H1 (cell line): ENCODE results near the gene GCSAML. TPM values are rescaled to one million over a fixed set of nuclear protein-coding genes. Genes with fewer than 3 reads are reported as not detected.

Experiments
- CTCF ChIA-PET: fragments of 300-600 bp; sonication (Branson Sonifier 250); formaldehyde crosslinking; loops from one replicate; lab custom pipeline; 2021; ENCODE audit not compliant: partially characterized antibody; lab: Charles Lee
- POLR2A ChIA-PET: fragments of 300-600 bp; sonication (Branson Sonifier 250); formaldehyde crosslinking; loops from one replicate; lab custom pipeline; 2021; ENCODE audit warnings: inconsistent platforms; ENCODE audit not compliant: partially characterized antibody; lab: Charles Lee
- DNase-seq, 2 experiments: peaks; one replicate each; pipeline versions ENCODE4 v3.0.0 to v3.0.0-alpha.2; 2010 to 2022; ENCODE audit warnings: low spot score in 2 of 2, low read depth in 1 of 2, mixed read lengths in 1 of 2
- FAIRE-seq: peaks from 2 replicates; lab custom pipeline; 2011; peaks lifted over from hg19 to GRCh38; lab: Jason Lieb, UNC
- H2AFZ ChIP-seq: 2 replicates; pipeline ENCODE4 v1.8.1; 2012; ENCODE audit warnings: low read length, inconsistent platforms
- H2AK5ac ChIP-seq: 2 replicates; pipeline ENCODE4 v1.6.1; 2013; ENCODE audit warnings: low read depth, low read length
- H2BK120ac ChIP-seq: replicated peaks from 2 replicates; pipeline ENCODE3; 2013; ENCODE audit warnings: low read depth, low read length, inconsistent platforms
- H2BK12ac ChIP-seq: 2 replicates; pipeline ENCODE4 v1.6.1; 2013; ENCODE audit warnings: low read depth, low read length
- H2BK15ac ChIP-seq: 2 replicates; pipeline ENCODE4 v1.6.1; 2013; ENCODE audit warnings: low read length
- H2BK20ac ChIP-seq: 2 replicates; pipeline ENCODE4 v1.6.1; 2013; ENCODE audit warnings: low read length
- H2BK5ac ChIP-seq: 2 replicates; pipeline ENCODE4 v1.6.1; 2013; ENCODE audit warnings: low read depth, low read length
- H3K14ac ChIP-seq: 2 replicates; pipeline ENCODE4 v1.6.1; 2013; ENCODE audit warnings: inconsistent platforms; ENCODE audit not compliant: insufficient read length
- H3K18ac ChIP-seq: 2 replicates; pipeline ENCODE4 v1.6.1; 2013; ENCODE audit warnings: low read length; ENCODE audit errors: extremely low read depth
- H3K23ac ChIP-seq: 2 replicates; pipeline ENCODE4 v1.6.1; 2013; ENCODE audit warnings: inconsistent platforms; ENCODE audit not compliant: insufficient read length
- H3K23me2 ChIP-seq: 2 replicates; pipeline ENCODE4 v1.6.1; 2013; ENCODE audit warnings: low read depth, low read length
- H3K27ac ChIP-seq: 2 replicates; pipeline ENCODE4 v1.6.1; 2011; ENCODE audit warnings: low read depth, low read length, inconsistent platforms
- H3K27me3 ChIP-seq, 4 experiments: replicated peaks in 1 of 4; 1 replicate in 1 of 4; 2 replicates in 3 of 4; pipeline versions ENCODE4 v1.6.1 to v1.8.1; 2011 to 2013; ENCODE audit warnings: low read length in 3 of 4, mild to moderate bottlenecking in 3 of 4, inconsistent platforms in 2 of 4, mixed read lengths in 2 of 4, moderate library complexity in 1 of 4; ENCODE audit not compliant: control insufficient read depth in 3 of 4, insufficient read depth in 3 of 4; ENCODE audit errors: extremely low read depth in 1 of 4
- H3K36me3 ChIP-seq, 4 experiments: 2 replicates each; pipeline versions ENCODE4 v1.6.1 to v1.8.1; 2011 to 2013; ENCODE audit warnings: mild to moderate bottlenecking in 4 of 4, low read length in 3 of 4, moderate library complexity in 2 of 4, control low read depth in 1 of 4, inconsistent platforms in 1 of 4; ENCODE audit not compliant: insufficient read depth in 4 of 4, control insufficient read depth in 2 of 4
- H3K4ac ChIP-seq: replicated peaks from 2 replicates; pipeline ENCODE3; 2013; ENCODE audit warnings: low read length, low read depth, mixed read lengths, inconsistent platforms; ENCODE audit not compliant: insufficient read length
- H3K4me1 ChIP-seq, 4 experiments: replicated peaks in 1 of 4; 1 replicate in 1 of 4; 2 replicates in 3 of 4; pipeline versions ENCODE4 v1.6.1 to v1.8.1; 2011 to 2013; ENCODE audit warnings: low read length in 3 of 4, inconsistent platforms in 2 of 4, mixed read lengths in 1 of 4; ENCODE audit not compliant: insufficient read depth in 4 of 4, control insufficient read depth in 3 of 4
- H3K4me2 ChIP-seq, 2 experiments: 2 replicates each; pipeline versions ENCODE4 v1.6.1 to v1.8.1; 2011 to 2013; ENCODE audit warnings: low read depth in 2 of 2, low read length in 2 of 2, control low read depth in 1 of 2, inconsistent platforms in 1 of 2, mild to moderate bottlenecking in 1 of 2; ENCODE audit not compliant: insufficient read depth in 1 of 2
- H3K4me3 ChIP-seq, 4 experiments: fragments of 200-600, 300-600 bp in 1 of 4; sonication (generic), shearing (Covaris generic), sonication (Bioruptor Twin) in 1 of 4; 2 replicates each; pipeline versions ENCODE4 v1.5.1 to v1.8.1; 2011 to 2016; ENCODE audit warnings: low read length in 4 of 4, low read depth in 3 of 4, control low read depth in 2 of 4, inconsistent platforms in 2 of 4, mild to moderate bottlenecking in 2 of 4, mixed read lengths in 1 of 4, moderate library complexity in 1 of 4; ENCODE audit not compliant: insufficient read depth in 2 of 4; ENCODE audit errors: extremely low read depth in 1 of 4
- H3K56ac ChIP-seq: replicated peaks from 2 replicates; pipeline ENCODE3; 2013; ENCODE audit warnings: low read depth, mild to moderate bottlenecking, mixed read lengths, low read length, inconsistent platforms; ENCODE audit not compliant: insufficient read length
- H3K79me1 ChIP-seq: 2 replicates; pipeline ENCODE4 v1.6.1; 2013; ENCODE audit warnings: low read depth, low read length, control low read depth
- H3K79me2 ChIP-seq, 2 experiments: 2 replicates each; pipeline versions ENCODE4 v1.6.1 to v1.8.1; 2012 to 2013; ENCODE audit warnings: low read length in 2 of 2, mild to moderate bottlenecking in 2 of 2, inconsistent platforms in 1 of 2; ENCODE audit not compliant: insufficient read depth in 2 of 2, control insufficient read depth in 1 of 2
- H3K9ac ChIP-seq, 4 experiments: replicated peaks in 1 of 4; 1 replicate in 1 of 4; 2 replicates in 3 of 4; pipeline versions ENCODE4 v1.6.1 to v1.8.1; 2011 to 2013; ENCODE audit warnings: low read depth in 3 of 4, low read length in 3 of 4, control low read depth in 2 of 4, mild to moderate bottlenecking in 2 of 4, moderate library complexity in 2 of 4, inconsistent platforms in 1 of 4; ENCODE audit errors: extremely low read depth in 1 of 4
- H3K9me3 ChIP-seq, 2 experiments: 2 replicates each; pipeline versions ENCODE4 v1.6.1 to v1.8.1; 2012 to 2013; ENCODE audit warnings: mild to moderate bottlenecking in 2 of 2, moderate library complexity in 2 of 2, control low read depth in 1 of 2, inconsistent platforms in 1 of 2, low read depth in 1 of 2, low read length in 1 of 2, mixed read lengths in 1 of 2; ENCODE audit not compliant: insufficient read depth in 2 of 2
- H4K20me1 ChIP-seq, 2 experiments: replicated peaks in 1 of 2; 2 replicates each; pipeline versions ENCODE3 to v1.8.1; 2011 to 2013; ENCODE audit warnings: inconsistent platforms in 2 of 2, low read length in 2 of 2, mild to moderate bottlenecking in 1 of 2; ENCODE audit not compliant: insufficient read depth in 2 of 2, control insufficient read depth in 1 of 2
- H4K5ac ChIP-seq: 2 replicates; pipeline ENCODE4 v1.6.1; 2013; ENCODE audit warnings: low read length, low read depth, mixed read lengths, inconsistent platforms; ENCODE audit not compliant: insufficient read length
- H4K8ac ChIP-seq: 2 replicates; pipeline ENCODE4 v1.8.0; 2013; ENCODE audit warnings: mild to moderate bottlenecking, moderate library complexity, low read length, inconsistent platforms; ENCODE audit not compliant: insufficient read depth; ENCODE audit errors: extremely low read depth
- H4K91ac ChIP-seq: replicated peaks from 2 replicates; pipeline ENCODE3; 2013; ENCODE audit warnings: low read length, mixed read lengths, inconsistent platforms; ENCODE audit not compliant: insufficient read length
- HDAC2 ChIP-seq, 2 experiments: fragments of 300-600 bp in 1 of 2; sonication (generic) in 1 of 2; IDR thresholded peaks; 2 replicates each; pipeline ENCODE4 v1.6.1; 2011 to 2012; ENCODE audit warnings: low read depth in 2 of 2, low read length in 2 of 2, mild to moderate bottlenecking in 2 of 2, moderate library complexity in 2 of 2, borderline replicate concordance in 1 of 2, inconsistent platforms in 1 of 2
- WGBS, 2 experiments: shearing (Covaris generic) in 1 of 2; methylation state at CpG; one replicate each; pipeline versions ENCODE4 v1.1.6 to v1.1.7; 2013 to 2015; ENCODE audit warnings: low lambda C conversion rate in 2 of 2, mixed read lengths in 2 of 2, inconsistent platforms in 1 of 2, low coverage in 1 of 2, missing lambda C conversion rate in 1 of 2; ENCODE audit not compliant: insufficient replicate concordance in 2 of 2, insufficient coverage in 1 of 2, insufficient read length in 1 of 2; ENCODE audit errors: extremely low coverage in 1 of 2, missing lambda C conversion rate in 1 of 2; 5-methylcytosine and 5-hydroxymethylcytosine counted together
- polyA plus RNA-seq, 7 experiments: library from polyadenylated mRNA; depleted of rRNA in 3 of 7; stranded (reverse) in 5 of 7; unstranded in 2 of 7; fragments of >200 nt in 5 of 7; fragments of 200-250 nt in 2 of 7; gene quantifications; 1 replicate in 5 of 7; 2 replicates in 1 of 7; 4 replicates in 1 of 7; pipeline versions ENCODE4 v1.2.1 to v1.2.3, GENCODE V29; 2011 to 2013; ENCODE audit warnings: missing spikeins in 2 of 7, mixed read lengths in 2 of 7
- total RNA-seq: library from RNA; stranded (reverse); fragmentation: NEBNext Ultra II Directional; extraction: Animal tissue kit (Norgen Biotek cat#: 25700); gene quantifications from 2 replicates; pipeline ENCODE4 v1.2.1, GENCODE V29; 2021

GCSAML gene
- total and polyA plus RNA-seq, 2 of the 8 experiments (the other 6 are each of a cell fraction or from before 2014, with no cell fraction given): not detected

- FAIRE-seq (no peak), DNase-seq (no peak)
- Histone ChIP-seq H2BK5ac (no peak overlapping the region), H3K18ac (no peak overlapping the region), H3K9ac (no peak overlapping the region), H4K8ac (no peak overlapping the region), H3K23me2 (no peaks in the 10 kb centered on the region), H3K23ac (no peak overlapping the region), H2BK15ac (no peak overlapping the region), H3K4me1 (no peaks in the 10 kb centered on the region), H3K79me1 (no peaks in the 10 kb centered on the region), H3K27ac (no peak overlapping the region), H4K91ac (no peak overlapping the region), H3K4ac (no peak overlapping the region), H2AK5ac (no peak overlapping the region), H3K79me2 (no peaks in the 10 kb centered on the region), H2AFZ (no peak overlapping the region), H2BK20ac (no peak overlapping the region), H4K20me1 (no peaks in the 10 kb centered on the region), H2BK12ac (no peak overlapping the region), H3K9me3 (peaks cover 40 to 44% of the 10 kb centered on the region in 2 experiments), H3K56ac (no peak overlapping the region), H3K4me2 (no peak overlapping the region), H2BK120ac (no peak overlapping the region), H3K4me3 (no peak overlapping the region), H3K27me3 (no peaks in the 10 kb centered on the region), H4K5ac (no peak overlapping the region), H3K14ac (no peak overlapping the region), H3K36me3 (no peaks in the 10 kb centered on the region)
- 57% methylated on average over 3 of the region's 3 CpGs; no CpG with 5 or more reads in 1 of the 2 experiments for WGBS, 2 experiments
- CTCF ChIA-PET: no interaction called here
- no peak for TF ChIP-seq HDAC2 (IDR thresholded peaks at IDR 0.05; ENCODE audit: borderline replicate concordance in 1 of 2, low read depth in 2 of 2, low read length in 2 of 2)
- POLR2A ChIA-PET: no interaction called here
Measured at GRCh38 chr1:247535402-247535801, 13.5 kb upstream of the GCSAML start.
